SK-N-SH (cell line): ENCODE measurements around the gene NDUFS7. TPM values are rescaled to one million over a fixed set of nuclear protein-coding genes. Genes with fewer than 3 reads are reported as not detected.

Experiments
- CTCF ChIA-PET: fragments of 300-600, 350-600 bp; formaldehyde crosslinking; extraction: SDS; loops from one replicate; lab custom pipeline; 2021; lab: Yijun Ruan, JAX
- POLR2A ChIA-PET: fragments of 350-600 bp; sonication (Branson Sonifier 250); formaldehyde crosslinking; extraction: SDS; loops from one replicate; lab custom pipeline; 2020; ENCODE audit warnings: antibody characterized with exemption, inconsistent platforms; lab: Yijun Ruan, JAX
- DNase-seq: peaks from one replicate; pipeline ENCODE4 v3.0.0; 2012
- H2AFZ ChIP-seq: fragments of 200-600 bp; sonication (generic); 2 replicates; pipeline ENCODE4 v1.8.1; 2016; ENCODE audit warnings: antibody characterized with exemption, mild to moderate bottlenecking, low read depth
- H3F3A ChIP-seq: fragments of 200-600 bp; sonication (generic); replicated peaks from 2 replicates; pipeline ENCODE3; 2016; ENCODE audit warnings: antibody characterized with exemption, mild to moderate bottlenecking; ENCODE audit not compliant: insufficient read depth
- H3K27ac ChIP-seq, 2 experiments: fragments of 200-500 bp in 1 of 2; fragments of 200-600 bp in 1 of 2; sonication (Bioruptor generic) in 1 of 2; sonication (generic), shearing (Covaris generic) in 1 of 2; 2 replicates each; pipeline versions ENCODE4 v1.5.1 to v1.6.1; 2014 to 2016; ENCODE audit warnings: low read depth in 2 of 2, inconsistent platforms in 1 of 2, low read length in 1 of 2, mild to moderate bottlenecking in 1 of 2, mixed read lengths in 1 of 2
- H3K27me3 ChIP-seq: fragments of 200-600 bp; sonication (generic), shearing (Covaris generic); 2 replicates; pipeline ENCODE4 v1.6.1; 2016; ENCODE audit warnings: mixed run types; ENCODE audit not compliant: insufficient read depth
- H3K36me3 ChIP-seq, 2 experiments: fragments of 200-500 bp in 1 of 2; fragments of 200-600 bp in 1 of 2; sonication (Bioruptor generic) in 1 of 2; sonication (generic) in 1 of 2; replicated peaks in 1 of 2; 2 replicates each; pipeline versions ENCODE3 to v1.5.1; 2014 to 2016; ENCODE audit warnings: low read length in 1 of 2, mild to moderate bottlenecking in 1 of 2; ENCODE audit not compliant: insufficient read depth in 2 of 2, control insufficient read depth in 1 of 2
- H3K4me1 ChIP-seq, 2 experiments: fragments of 200-500 bp in 1 of 2; fragments of 200-600 bp in 1 of 2; sonication (Bioruptor generic) in 1 of 2; sonication (generic), shearing (Covaris generic) in 1 of 2; 2 replicates each; pipeline versions ENCODE4 v1.5.1 to v1.6.1; 2014 to 2016; ENCODE audit warnings: low read depth in 1 of 2, low read length in 1 of 2, mixed run types in 1 of 2; ENCODE audit not compliant: insufficient read depth in 2 of 2, control insufficient read depth in 1 of 2
- H3K4me2 ChIP-seq: fragments of 200-600 bp; sonication (generic), shearing (Covaris generic); 2 replicates; pipeline ENCODE4 v1.6.1; 2017; ENCODE audit warnings: mixed run types
- H3K4me3 ChIP-seq, 2 experiments: fragments of 200-500 bp in 1 of 2; fragments of 200-600 bp in 1 of 2; sonication (Bioruptor generic) in 1 of 2; sonication (generic), shearing (Covaris generic) in 1 of 2; 2 replicates each; pipeline versions ENCODE4 v1.5.1 to v1.8.1; 2014 to 2016; ENCODE audit warnings: low read depth in 2 of 2, inconsistent platforms in 1 of 2, low read length in 1 of 2, mild to moderate bottlenecking in 1 of 2, mixed read lengths in 1 of 2, moderate library complexity in 1 of 2
- H3K79me2 ChIP-seq: fragments of 200-600 bp; sonication (generic); 2 replicates; pipeline ENCODE4 v1.8.1; 2017; ENCODE audit warnings: mild to moderate bottlenecking; ENCODE audit not compliant: insufficient read depth
- H3K9ac ChIP-seq: fragments of 200-600 bp; sonication (generic); 2 replicates; pipeline ENCODE4 v1.6.1; 2017; ENCODE audit warnings: mixed run types
- H3K9me2 ChIP-seq: fragments of 200-600 bp; sonication (generic); 2 replicates; pipeline ENCODE4 v1.6.1; 2017; ENCODE audit warnings: mixed run types
- H3K9me3 ChIP-seq: fragments of 200-600 bp; sonication (generic); 2 replicates; pipeline ENCODE4 v1.6.1; 2017; ENCODE audit warnings: mixed run types, mild to moderate bottlenecking, moderate library complexity
- H4K20me1 ChIP-seq: fragments of 200-600 bp; sonication (generic); 2 replicates; pipeline ENCODE4 v1.6.1; 2017; ENCODE audit warnings: mild to moderate bottlenecking, mixed run types; ENCODE audit not compliant: insufficient read depth
- CHD2 ChIP-seq: fragments of 150-350 bp; IDR thresholded peaks from 2 replicates; pipeline ENCODE4 v1.6.1; 2018; ENCODE audit warnings: low read length; ENCODE audit not compliant: partially characterized antibody
- EP300 ChIP-seq, 2 experiments: IDR thresholded peaks; 2 replicates each; pipeline versions ENCODE4 v1.4.0 to v1.6.1; 2012; ENCODE audit warnings: borderline replicate concordance in 1 of 2, low read depth in 1 of 2, low read length in 1 of 2
- IRF3 ChIP-seq: fragments of 150-350 bp; IDR thresholded peaks from 2 replicates; pipeline ENCODE4 v1.6.1; 2016; ENCODE audit warnings: mild to moderate bottlenecking, low read depth, low read length
- NRF1 ChIP-seq: IDR thresholded peaks from 2 replicates; pipeline ENCODE4 v1.6.1; 2012; ENCODE audit warnings: low read depth, mild to moderate bottlenecking, low read length
- POLR2AphosphoS5 ChIP-seq: IDR thresholded peaks from 2 replicates; pipeline ENCODE4 v1.6.1; 2012; ENCODE audit warnings: low read depth, low read length
- RAD21 ChIP-seq: IDR thresholded peaks from 2 replicates; pipeline ENCODE4 v1.6.1; 2012; ENCODE audit warnings: mild to moderate bottlenecking, low read length
- RCOR1 ChIP-seq: fragments of 150-350 bp; IDR thresholded peaks from 2 replicates; pipeline ENCODE4 v1.6.1; 2017; ENCODE audit warnings: antibody characterized with exemption, low read length
- RFX5 ChIP-seq: IDR thresholded peaks from 2 replicates; pipeline ENCODE4 v1.6.1; 2012; ENCODE audit warnings: mild to moderate bottlenecking, improper control_type of control experiment, low read length
- TCF12 ChIP-seq: IDR thresholded peaks from 2 replicates; pipeline ENCODE4 v1.4.0; 2012
- USF1 ChIP-seq: IDR thresholded peaks from 2 replicates; pipeline ENCODE4 v1.4.0; 2012; ENCODE audit warnings: low read depth, borderline replicate concordance
- ZBTB33 ChIP-seq: IDR thresholded peaks from 2 replicates; pipeline ENCODE4 v1.4.0; 2012; ENCODE audit warnings: low read depth, borderline replicate concordance
- WGBS: methylation state at CpG from one replicate; pipeline ENCODE4 v1.1.6; 2017; ENCODE audit warnings: low lambda C conversion rate; 5-methylcytosine and 5-hydroxymethylcytosine counted together
- polyA plus RNA-seq, 3 experiments: library from polyadenylated mRNA; depleted of rRNA; stranded (reverse); fragments of >200 nt; gene quantifications; 2 replicates each; pipeline ENCODE4 v1.2.3, GENCODE V29; 2012

The NDUFS7 gene
- polyA plus RNA-seq, 1 of the 3 experiments (the other 2 are of a cell fraction), result 66.4 TPM

- H3K9ac ChIP-seq, result no peak overlapping the region
- no peak overlapping the region for H3K4me3 ChIP-seq
- TF ChIP-seq RFX5, result no peak
- TF ChIP-seq POLR2AphosphoS5, result no peak
- TF ChIP-seq USF1, result no peak
- TF ChIP-seq, all 33 proteins: peak for 0
- Histone ChIP-seq H3K79me2 (peaks cover 64% of the 10 kb centered on the region), H3K9me2 (no peaks in the 10 kb centered on the region), H3K36me3 (peaks cover 7 to 89% of the 10 kb centered on the region in 2 experiments), H3K27me3 (no peaks in the 10 kb centered on the region), H3K4me2 (no peak overlapping the region), H4K20me1 (peaks cover 52% of the 10 kb centered on the region), H3F3A (no peaks in the 10 kb centered on the region), H3K27ac (no peak overlapping the region), H3K9me3 (no peaks in the 10 kb centered on the region), H3K4me1 (no peaks in the 10 kb centered on the region; a peak in 1 of 4 replicates), H2AFZ (no peak overlapping the region)
- CTCF ChIA-PET, result interaction anchor here (2.0 kb wide), 1 partner anchor 24 kb away, joined by 12 read pairs; no protein-coding TSS in a partner anchor
- POLR2A ChIA-PET, result interaction anchor here (1.0 to 1.1 kb wide), 2 partner anchors 13 to 20 kb away, joined by 3 read pairs; no protein-coding TSS in a partner anchor
- 92% methylated on average over 14 of the region's 37 CpGs for WGBS
- DNase-seq, result no peak
These were observed 37.7 kb downstream of the NDUFS7 start for GRCh38 chr19:1421218-1421957.

GRCh38 chr19:1421958-1422305 lies 38.2 kb downstream of the NDUFS7 start:
- no peak for DNase-seq
- TF ChIP-seq USF1 (no peak), EP300 (IDR thresholded peaks at IDR 0.05; ENCODE audit: borderline replicate concordance in 1 of 2, low read depth in 1 of 2, low read length in 1 of 2) (no peak), ZBTB33 (no peak), IRF3 (no peak), NRF1 (no peak), RFX5 (no peak), TCF12 (no peak), CHD2 (no peak), RAD21 (no peak), RCOR1 (no peak)
- peaks cover 7 to 92% of the 10 kb centered on the region in 2 experiments for H3K36me3 ChIP-seq
- ChIA-PET POLR2A (interaction anchor here (1.0 kb wide), 1 partner anchor 20 kb away, joined by 3 read pairs; no protein-coding TSS in a partner anchor), CTCF (interaction anchor here (2.0 kb wide), 1 partner anchor 23 kb away, joined by 12 read pairs; no protein-coding TSS in a partner anchor)
- peaks cover 63% of the 10 kb centered on the region for H3K79me2 ChIP-seq
- no peak overlapping the region for H3K27ac ChIP-seq
- no peak overlapping the region for H3K4me2 ChIP-seq
- no peaks in the 10 kb centered on the region for H3K27me3 ChIP-seq
- H3K9ac ChIP-seq, result no peak overlapping the region
- no peaks in the 10 kb centered on the region for H3K9me3 ChIP-seq
- WGBS, result 94% methylated on average over 3 of the region's 22 CpGs
- no peak overlapping the region for H3K4me3 ChIP-seq
- H3K4me1 ChIP-seq, result no peaks in the 10 kb centered on the region; a peak in 1 of 4 replicates
- H3F3A ChIP-seq, result no peaks in the 10 kb centered on the region
- peaks cover 52% of the 10 kb centered on the region for H4K20me1 ChIP-seq
- H3K9me2 ChIP-seq, result no peaks in the 10 kb centered on the region
- H2AFZ ChIP-seq, result no peak overlapping the region
